Measurements from ENCODE around the gene SIX5.
"Not testable (repeated sequence)": the region's sequence is repeated elsewhere in the genome, so short reads cannot be mapped to it uniquely, and the experiment has no call there.

Gene SIX5

GRCh38 chr19:45729800-45730290, 39.2 kb downstream of the SIX5 start:
- TF ChIP-seq CTCF (IDR thresholded peaks at IDR 0.05; ENCODE audit: extremely low read depth, missing control alignments) = no peak
- DNase-seq (ENCODE audit: low spot score) = peak; percentile 60

- DNase-seq (ENCODE audit: low spot score) = not testable (repeated sequence)
These were observed 40.4 kb downstream of the SIX5 start for GRCh38 chr19:45728683-45729082.

- DNase-seq (ENCODE audit: low spot score) = not testable (repeated sequence)
These were observed 49.0 kb downstream of the SIX5 start for GRCh38 chr19:45720065-45720464.

GRCh38 chr19:45717983-45718650, 50.9 kb downstream of the SIX5 start:
- no peak for DNase-seq (ENCODE audit: low spot score)
- TF ChIP-seq CTCF (IDR thresholded peaks at IDR 0.05; ENCODE audit: extremely low read depth, missing control alignments) = no peak

GRCh38 chr19:45717131-45717982, 51.7 kb downstream of the SIX5 start:
- peak; percentile 97 for DNase-seq (ENCODE audit: low spot score)
- TF ChIP-seq CTCF (IDR thresholded peaks at IDR 0.05; ENCODE audit: extremely low read depth, missing control alignments) = peak; percentile 9

- no peak for TF ChIP-seq CTCF (IDR thresholded peaks at IDR 0.05; ENCODE audit: extremely low read depth, missing control alignments)
- no peak for DNase-seq (ENCODE audit: low spot score)
These were observed 52.5 kb downstream of the SIX5 start for GRCh38 chr19:45716359-45717130.

- DNase-seq (ENCODE audit: low spot score) = no peak
- TF ChIP-seq CTCF (IDR thresholded peaks at IDR 0.05; ENCODE audit: extremely low read depth, missing control alignments) = no peak
These were observed 53.9 kb downstream of the SIX5 start for GRCh38 chr19:45715139-45715538.

All from GM20000 (cell line).